GM23338 (cell line): ENCODE measurements around the gene UQCC2.

Source experiments
- CTCF ChIP-seq, 2 experiments: fragments of 200-600 bp in 1 of 2; sonication (generic) in 1 of 2; conservative IDR thresholded peaks; 2 replicates each; pipeline versions ENCODE4 v1.5.1 to v1.6.1; 2016 to 2017; ENCODE audit warnings: antibody characterized with exemption in 2 of 2, low read depth in 2 of 2, mild to moderate bottlenecking in 2 of 2, moderate library complexity in 1 of 2
- EZH2 ChIP-seq: fragments of 200-600 bp; sonication (generic); IDR thresholded peaks from one replicate; pipeline ENCODE4 v1.8.0; 2017; ENCODE audit warnings: antibody characterized with exemption, mild to moderate bottlenecking, low read depth; ENCODE audit not compliant: unreplicated experiment
- JUNB ChIP-seq: IDR thresholded peaks from one replicate; pipeline ENCODE4 v1.6.1; 2016; ENCODE audit warnings: antibody characterized with exemption; ENCODE audit not compliant: unreplicated experiment
- POLR2AphosphoS5 ChIP-seq: IDR thresholded peaks from 2 replicates; pipeline ENCODE4 v1.6.1; 2016; ENCODE audit warnings: antibody characterized with exemption, low read depth
- TF ChIP-seq, protein P1 (sequence below): IDR thresholded peaks from one replicate; pipeline ENCODE4 v1.6.1; 2018; ENCODE audit warnings: antibody characterized with exemption; ENCODE audit not compliant: unreplicated experiment

- TF ChIP-seq CTCF (conservative IDR thresholded peaks at IDR 0.05; ENCODE audit: low read depth in 2 of 2) (no peak), EZH2 (no peak), JUNB (no peak), POLR2AphosphoS5 (no peak)
- TF ChIP-seq, protein P1, sequence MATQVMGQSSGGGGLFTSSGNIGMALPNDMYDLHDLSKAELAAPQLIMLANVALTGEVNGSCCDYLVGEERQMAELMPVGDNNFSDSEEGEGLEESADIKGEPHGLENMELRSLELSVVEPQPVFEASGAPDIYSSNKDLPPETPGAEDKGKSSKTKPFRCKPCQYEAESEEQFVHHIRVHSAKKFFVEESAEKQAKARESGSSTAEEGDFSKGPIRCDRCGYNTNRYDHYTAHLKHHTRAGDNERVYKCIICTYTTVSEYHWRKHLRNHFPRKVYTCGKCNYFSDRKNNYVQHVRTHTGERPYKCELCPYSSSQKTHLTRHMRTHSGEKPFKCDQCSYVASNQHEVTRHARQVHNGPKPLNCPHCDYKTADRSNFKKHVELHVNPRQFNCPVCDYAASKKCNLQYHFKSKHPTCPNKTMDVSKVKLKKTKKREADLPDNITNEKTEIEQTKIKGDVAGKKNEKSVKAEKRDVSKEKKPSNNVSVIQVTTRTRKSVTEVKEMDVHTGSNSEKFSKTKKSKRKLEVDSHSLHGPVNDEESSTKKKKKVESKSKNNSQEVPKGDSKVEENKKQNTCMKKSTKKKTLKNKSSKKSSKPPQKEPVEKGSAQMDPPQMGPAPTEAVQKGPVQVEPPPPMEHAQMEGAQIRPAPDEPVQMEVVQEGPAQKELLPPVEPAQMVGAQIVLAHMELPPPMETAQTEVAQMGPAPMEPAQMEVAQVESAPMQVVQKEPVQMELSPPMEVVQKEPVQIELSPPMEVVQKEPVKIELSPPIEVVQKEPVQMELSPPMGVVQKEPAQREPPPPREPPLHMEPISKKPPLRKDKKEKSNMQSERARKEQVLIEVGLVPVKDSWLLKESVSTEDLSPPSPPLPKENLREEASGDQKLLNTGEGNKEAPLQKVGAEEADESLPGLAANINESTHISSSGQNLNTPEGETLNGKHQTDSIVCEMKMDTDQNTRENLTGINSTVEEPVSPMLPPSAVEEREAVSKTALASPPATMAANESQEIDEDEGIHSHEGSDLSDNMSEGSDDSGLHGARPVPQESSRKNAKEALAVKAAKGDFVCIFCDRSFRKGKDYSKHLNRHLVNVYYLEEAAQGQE, result no peak
Observed at GRCh38 chr6:33731035-33731434, 19.5 kb upstream of the UQCC2 start.
